Measurements from ENCODE around the gene C16orf96. TPM values are rescaled to one million over a fixed set of nuclear protein-coding genes. Genes with fewer than 3 reads are reported as not detected.

The C16orf96 gene
- total and polyA plus RNA-seq, 4 donors = 0.06 to 0.25 (median 0.08) TPM

DNA sequence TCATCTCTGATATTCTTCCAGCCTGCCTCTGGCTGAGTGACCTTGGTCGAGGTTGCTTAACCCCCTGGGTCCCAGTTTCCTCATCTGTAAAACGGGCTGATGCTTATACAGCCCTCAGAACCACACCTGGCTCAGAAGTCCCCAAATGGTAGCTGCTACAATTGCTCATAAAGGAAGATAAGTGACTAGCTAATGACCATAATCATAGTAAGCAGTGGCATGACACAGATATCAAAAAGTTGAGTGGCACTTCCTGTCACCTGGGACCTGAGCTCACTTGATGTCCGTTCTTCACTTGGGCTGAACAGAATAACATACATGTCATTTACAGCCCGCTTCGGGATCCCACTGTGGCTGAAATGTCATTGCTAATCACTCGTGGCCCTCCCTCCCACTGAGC, 70.3 kb downstream of the C16orf96 start:
- H3K4me1 ChIP-seq (ENCODE audit: control insufficient read depth in 4 of 4, insufficient read depth in 4 of 4, low read length in 3 of 4) = peaks cover 9 to 26% (median 20%) of the 10 kb centered on the region in 4 donors
- no peaks in the 10 kb centered on the region for H3K9me3 ChIP-seq (ENCODE audit: control insufficient read depth in 4 of 4, low read length in 3 of 4)
- 75% methylated on average over 6 of the region's 6 CpGs for WGBS
- H3K27me3 ChIP-seq (ENCODE audit: control insufficient read depth in 4 of 4, insufficient read depth in 4 of 4, low read length in 3 of 4) = no peaks in the 10 kb centered on the region
- H3K9ac ChIP-seq (ENCODE audit: low read depth in 1 of 2, low read length in 2 of 2) = peak overlapping the region in 1 of 2 donors; percentile 79
- peak overlapping the region in 1 of 3 donors; percentile 93 for H3K4me3 ChIP-seq (ENCODE audit: low read depth in 1 of 3, low read length in 3 of 3)
- DNase-seq (ENCODE audit: low spot score) = no peak
- peaks cover 0 to 3% (median under 1%) of the 10 kb centered on the region in 4 donors for H3K36me3 ChIP-seq (ENCODE audit: control insufficient read depth in 4 of 4, insufficient read depth in 3 of 4, low read depth in 1 of 4, low read length in 3 of 4)
- peak overlapping the region; percentile 95 to 98 for H3K27ac ChIP-seq (ENCODE audit: low read depth in 1 of 2, low read length in 2 of 2)
- TF ChIP-seq, protein P1, sequence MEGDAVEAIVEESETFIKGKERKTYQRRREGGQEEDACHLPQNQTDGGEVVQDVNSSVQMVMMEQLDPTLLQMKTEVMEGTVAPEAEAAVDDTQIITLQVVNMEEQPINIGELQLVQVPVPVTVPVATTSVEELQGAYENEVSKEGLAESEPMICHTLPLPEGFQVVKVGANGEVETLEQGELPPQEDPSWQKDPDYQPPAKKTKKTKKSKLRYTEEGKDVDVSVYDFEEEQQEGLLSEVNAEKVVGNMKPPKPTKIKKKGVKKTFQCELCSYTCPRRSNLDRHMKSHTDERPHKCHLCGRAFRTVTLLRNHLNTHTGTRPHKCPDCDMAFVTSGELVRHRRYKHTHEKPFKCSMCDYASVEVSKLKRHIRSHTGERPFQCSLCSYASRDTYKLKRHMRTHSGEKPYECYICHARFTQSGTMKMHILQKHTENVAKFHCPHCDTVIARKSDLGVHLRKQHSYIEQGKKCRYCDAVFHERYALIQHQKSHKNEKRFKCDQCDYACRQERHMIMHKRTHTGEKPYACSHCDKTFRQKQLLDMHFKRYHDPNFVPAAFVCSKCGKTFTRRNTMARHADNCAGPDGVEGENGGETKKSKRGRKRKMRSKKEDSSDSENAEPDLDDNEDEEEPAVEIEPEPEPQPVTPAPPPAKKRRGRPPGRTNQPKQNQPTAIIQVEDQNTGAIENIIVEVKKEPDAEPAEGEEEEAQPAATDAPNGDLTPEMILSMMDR (IDR thresholded peaks at IDR 0.05; ENCODE audit: low read depth, low read length, missing input control) = no peak
- no peak for TF ChIP-seq GABPA (IDR thresholded peaks at IDR 0.05 in 1 of 2, conservative IDR thresholded peaks at IDR 0.05 in 1 of 2)
- TF ChIP-seq, protein P2, sequence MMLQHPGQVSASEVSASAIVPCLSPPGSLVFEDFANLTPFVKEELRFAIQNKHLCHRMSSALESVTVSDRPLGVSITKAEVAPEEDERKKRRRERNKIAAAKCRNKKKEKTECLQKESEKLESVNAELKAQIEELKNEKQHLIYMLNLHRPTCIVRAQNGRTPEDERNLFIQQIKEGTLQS (IDR thresholded peaks at IDR 0.05) = no peak
- TF ChIP-seq EGR1 (IDR thresholded peaks at IDR 0.05; ENCODE audit: low read depth in 2 of 2) = no peak
- no peak for TF ChIP-seq FOXA1 (IDR thresholded peaks at IDR 0.05)
- TF ChIP-seq, protein P3, sequence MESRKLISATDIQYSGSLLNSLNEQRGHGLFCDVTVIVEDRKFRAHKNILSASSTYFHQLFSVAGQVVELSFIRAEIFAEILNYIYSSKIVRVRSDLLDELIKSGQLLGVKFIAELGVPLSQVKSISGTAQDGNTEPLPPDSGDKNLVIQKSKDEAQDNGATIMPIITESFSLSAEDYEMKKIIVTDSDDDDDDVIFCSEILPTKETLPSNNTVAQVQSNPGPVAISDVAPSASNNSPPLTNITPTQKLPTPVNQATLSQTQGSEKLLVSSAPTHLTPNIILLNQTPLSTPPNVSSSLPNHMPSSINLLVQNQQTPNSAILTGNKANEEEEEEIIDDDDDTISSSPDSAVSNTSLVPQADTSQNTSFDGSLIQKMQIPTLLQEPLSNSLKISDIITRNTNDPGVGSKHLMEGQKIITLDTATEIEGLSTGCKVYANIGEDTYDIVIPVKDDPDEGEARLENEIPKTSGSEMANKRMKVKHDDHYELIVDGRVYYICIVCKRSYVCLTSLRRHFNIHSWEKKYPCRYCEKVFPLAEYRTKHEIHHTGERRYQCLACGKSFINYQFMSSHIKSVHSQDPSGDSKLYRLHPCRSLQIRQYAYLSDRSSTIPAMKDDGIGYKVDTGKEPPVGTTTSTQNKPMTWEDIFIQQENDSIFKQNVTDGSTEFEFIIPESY (IDR thresholded peaks at IDR 0.05) = no peak
- TF ChIP-seq RXRA (IDR thresholded peaks at IDR 0.05) = no peak
- TF ChIP-seq TAF1 (conservative IDR thresholded peaks at IDR 0.05) = no peak
- no peak for TF ChIP-seq RAD21 (IDR thresholded peaks at IDR 0.05)
- TF ChIP-seq, protein P4, sequence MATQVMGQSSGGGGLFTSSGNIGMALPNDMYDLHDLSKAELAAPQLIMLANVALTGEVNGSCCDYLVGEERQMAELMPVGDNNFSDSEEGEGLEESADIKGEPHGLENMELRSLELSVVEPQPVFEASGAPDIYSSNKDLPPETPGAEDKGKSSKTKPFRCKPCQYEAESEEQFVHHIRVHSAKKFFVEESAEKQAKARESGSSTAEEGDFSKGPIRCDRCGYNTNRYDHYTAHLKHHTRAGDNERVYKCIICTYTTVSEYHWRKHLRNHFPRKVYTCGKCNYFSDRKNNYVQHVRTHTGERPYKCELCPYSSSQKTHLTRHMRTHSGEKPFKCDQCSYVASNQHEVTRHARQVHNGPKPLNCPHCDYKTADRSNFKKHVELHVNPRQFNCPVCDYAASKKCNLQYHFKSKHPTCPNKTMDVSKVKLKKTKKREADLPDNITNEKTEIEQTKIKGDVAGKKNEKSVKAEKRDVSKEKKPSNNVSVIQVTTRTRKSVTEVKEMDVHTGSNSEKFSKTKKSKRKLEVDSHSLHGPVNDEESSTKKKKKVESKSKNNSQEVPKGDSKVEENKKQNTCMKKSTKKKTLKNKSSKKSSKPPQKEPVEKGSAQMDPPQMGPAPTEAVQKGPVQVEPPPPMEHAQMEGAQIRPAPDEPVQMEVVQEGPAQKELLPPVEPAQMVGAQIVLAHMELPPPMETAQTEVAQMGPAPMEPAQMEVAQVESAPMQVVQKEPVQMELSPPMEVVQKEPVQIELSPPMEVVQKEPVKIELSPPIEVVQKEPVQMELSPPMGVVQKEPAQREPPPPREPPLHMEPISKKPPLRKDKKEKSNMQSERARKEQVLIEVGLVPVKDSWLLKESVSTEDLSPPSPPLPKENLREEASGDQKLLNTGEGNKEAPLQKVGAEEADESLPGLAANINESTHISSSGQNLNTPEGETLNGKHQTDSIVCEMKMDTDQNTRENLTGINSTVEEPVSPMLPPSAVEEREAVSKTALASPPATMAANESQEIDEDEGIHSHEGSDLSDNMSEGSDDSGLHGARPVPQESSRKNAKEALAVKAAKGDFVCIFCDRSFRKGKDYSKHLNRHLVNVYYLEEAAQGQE (IDR thresholded peaks at IDR 0.05) = no peak
- no peak for TF ChIP-seq NR2F2 (IDR thresholded peaks at IDR 0.05)
- TF ChIP-seq, protein P5, sequence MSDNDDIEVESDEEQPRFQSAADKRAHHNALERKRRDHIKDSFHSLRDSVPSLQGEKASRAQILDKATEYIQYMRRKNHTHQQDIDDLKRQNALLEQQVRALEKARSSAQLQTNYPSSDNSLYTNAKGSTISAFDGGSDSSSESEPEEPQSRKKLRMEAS (IDR thresholded peaks at IDR 0.05) = no peak
- no peak for TF ChIP-seq SP1 (IDR thresholded peaks at IDR 0.05)
- TF ChIP-seq JUND (IDR thresholded peaks at IDR 0.05) = no peak
- no peak for TF ChIP-seq YY1 (IDR thresholded peaks at IDR 0.05)
- no peak for TF ChIP-seq HNF4G (IDR thresholded peaks at IDR 0.05)
- no peak for TF ChIP-seq HNF4A (conservative IDR thresholded peaks at IDR 0.05)
- no peak for TF ChIP-seq FOXA2 (IDR thresholded peaks at IDR 0.05)

Data from liver (tissue), 9 donors.